ENCODE measurements around the gene TOMM70. TPM values are rescaled to one million over a fixed set of nuclear protein-coding genes. Genes with fewer than 3 reads are reported as not detected.

The TOMM70 gene
- total RNA-seq, 1 experiment from 2014 or later = 59.2 TPM

GRCh38 chr3:100334488-100335351 lies 66.2 kb downstream of the TOMM70 start, which contains the start of gene NIT2 (continued):
- no peak for TF ChIP-seq MLX (CRISPR knock-in tag; IDR thresholded peaks at IDR 0.05)
- TF ChIP-seq STAT6 (CRISPR knock-in tag; conservative IDR thresholded peaks at IDR 0.05; ENCODE audit: low read depth) = no peak
- TF ChIP-seq GRHL2 (CRISPR knock-in tag; IDR thresholded peaks at IDR 0.05; ENCODE audit: insufficient replicate concordance, severe bottlenecking) = no peak
- TF ChIP-seq ZNF512 (CRISPR knock-in tag; IDR thresholded peaks at IDR 0.05; ENCODE audit: borderline replicate concordance) = no peak
- 0 out of 2 replicates have a peak, but pooled peaks have one; percentile 54 for TF ChIP-seq KAT7 (CRISPR knock-in tag; IDR thresholded peaks at IDR 0.05; ENCODE audit: borderline replicate concordance)
- no peak for TF ChIP-seq CTCF (IDR thresholded peaks at IDR 0.05)
- TF ChIP-seq CDX4 (CRISPR knock-in tag; IDR thresholded peaks at IDR 0.05; ENCODE audit: borderline replicate concordance) = no peak
- 0 out of 2 replicates have a peak, but pooled peaks have one; percentile 53 for TF ChIP-seq GABPB1 (CRISPR knock-in tag; IDR thresholded peaks at IDR 0.05)

- no peaks in the 10 kb centered on the region for H3K9me3 Mint-ChIP-seq
- DNase-seq (ENCODE audit: low spot score) (no peak), ATAC-seq (peak; percentile 61)
- H3K4me1 Mint-ChIP-seq = peaks cover 17% of the 10 kb centered on the region
- CTCF ChIA-PET = interaction anchor here (0.9 to 1.2 kb wide), 5 partner anchors 11 to 269 kb away, joined by 3 to 4 read pairs (median 4); no protein-coding TSS in a partner anchor
- H3K36me3 Mint-ChIP-seq = no peaks in the 10 kb centered on the region
- H3K27me3 Mint-ChIP-seq (ENCODE audit: low read depth) = peaks cover 17% of the 10 kb centered on the region
- peak overlapping the region; percentile 73 for H3K27ac Mint-ChIP-seq
- peak overlapping the region; percentile 71 for H3K4me3 Mint-ChIP-seq
- POLR2A ChIA-PET = interaction anchor here (0.6 to 2.5 kb wide), 5 partner anchors 58 to 443 kb away, joined by 3 to 15 read pairs (median 4); partner anchors contain the start of genes LNP1 and TOMM70
- no peak for TF ChIP-seq ZSCAN18 (CRISPR knock-in tag; IDR thresholded peaks at IDR 0.05)
- no peak for TF ChIP-seq AFF4 (CRISPR knock-in tag; IDR thresholded peaks at IDR 0.05; ENCODE audit: borderline replicate concordance)
- TF ChIP-seq FOXP1 (CRISPR knock-in tag; IDR thresholded peaks at IDR 0.05; ENCODE audit: borderline replicate concordance) = no peak
- no peak for TF ChIP-seq RELA (CRISPR knock-in tag; IDR thresholded peaks at IDR 0.05; ENCODE audit: borderline replicate concordance)
- no peak for TF ChIP-seq OVOL2 (CRISPR knock-in tag; IDR thresholded peaks at IDR 0.05; ENCODE audit: borderline replicate concordance)
- TF ChIP-seq ZNF425 (CRISPR knock-in tag; conservative IDR thresholded peaks at IDR 0.05) = no peak
Observed at GRCh38 chr3:100333970-100334487, 66.9 kb downstream of the TOMM70 start.
